DOHH2 (cell line): Measurements from ENCODE around the gene CDC5L.

Source experiments
- H3F3A ChIP-seq: fragments of 200-600 bp; sonication (generic), shearing (Covaris generic); 2 replicates; pipeline ENCODE4 v1.6.0; 2016; ENCODE audit warnings: antibody characterized with exemption, mild to moderate bottlenecking; ENCODE audit not compliant: control insufficient read depth, insufficient read depth
- H3K27ac ChIP-seq: fragments of 200-600 bp; sonication (generic); 2 replicates; pipeline ENCODE4 v1.5.1; 2014; ENCODE audit warnings: low read depth, mild to moderate bottlenecking, low read length, moderate library complexity
- H3K27me3 ChIP-seq: fragments of 200-600 bp; sonication (generic); 2 replicates; pipeline ENCODE4 v1.6.1; 2014; ENCODE audit warnings: mild to moderate bottlenecking, low read length, mixed read lengths; ENCODE audit not compliant: control insufficient read depth
- H3K36me3 ChIP-seq: fragments of 200-600 bp; sonication (generic); 2 replicates; pipeline ENCODE4 v1.6.1; 2014; ENCODE audit warnings: mild to moderate bottlenecking, low read length, moderate library complexity, mixed read lengths; ENCODE audit not compliant: control insufficient read depth
- H3K4me1 ChIP-seq: fragments of 200-600 bp; sonication (generic); 2 replicates; pipeline ENCODE4 v1.6.1; 2014; ENCODE audit warnings: mild to moderate bottlenecking, low read length, mixed read lengths; ENCODE audit not compliant: control insufficient read depth
- H3K4me2 ChIP-seq: fragments of 200-600 bp; sonication (generic); 2 replicates; pipeline ENCODE4 v1.6.0; 2014; ENCODE audit warnings: mild to moderate bottlenecking, low read length, moderate library complexity
- H3K4me3 ChIP-seq: fragments of 200-600 bp; sonication (generic); 2 replicates; pipeline ENCODE4 v1.5.1; 2014; ENCODE audit warnings: mild to moderate bottlenecking, low read length, mixed read lengths
- H3K79me2 ChIP-seq: fragments of 200-600 bp; sonication (generic); 2 replicates; pipeline ENCODE4 v1.6.1; 2014; ENCODE audit warnings: mild to moderate bottlenecking, low read length, mixed read lengths; ENCODE audit not compliant: control insufficient read depth
- H3K9me2 ChIP-seq: fragments of 200-600 bp; sonication (generic); replicated peaks from 2 replicates; pipeline ENCODE4 v1.6.1; 2014; ENCODE audit warnings: mild to moderate bottlenecking, low read length, mixed read lengths; ENCODE audit not compliant: control insufficient read depth
- H3K9me3 ChIP-seq: fragments of 200-600 bp; sonication (generic); 2 replicates; pipeline ENCODE4 v1.6.1; 2014; ENCODE audit warnings: antibody characterized with exemption, low read length, mixed read lengths; ENCODE audit not compliant: control insufficient read depth, insufficient read depth
- H4K20me1 ChIP-seq: fragments of 200-600 bp; sonication (generic); 2 replicates; pipeline ENCODE4 v1.6.0; 2014; ENCODE audit warnings: low read depth, mild to moderate bottlenecking, antibody characterized with exemption, low read length, moderate library complexity; ENCODE audit not compliant: control insufficient read depth, insufficient read depth
- EZH2phosphoT487 ChIP-seq: fragments of 200-600 bp; sonication (generic); IDR thresholded peaks from 2 replicates; pipeline ENCODE4 v1.6.1; 2017; ENCODE audit warnings: borderline replicate concordance, mild to moderate bottlenecking, antibody characterized with exemption, low read length, moderate library complexity, mixed read lengths
- TF ChIP-seq, protein P1 (sequence below): fragments of 200-600 bp; sonication (generic); IDR thresholded peaks from one replicate; pipeline ENCODE4 v1.5.1; 2014; ENCODE audit warnings: antibody characterized with exemption, mild to moderate bottlenecking, low read depth, low read length; ENCODE audit not compliant: poor library complexity, severe bottlenecking

CDC5L gene

DNA sequence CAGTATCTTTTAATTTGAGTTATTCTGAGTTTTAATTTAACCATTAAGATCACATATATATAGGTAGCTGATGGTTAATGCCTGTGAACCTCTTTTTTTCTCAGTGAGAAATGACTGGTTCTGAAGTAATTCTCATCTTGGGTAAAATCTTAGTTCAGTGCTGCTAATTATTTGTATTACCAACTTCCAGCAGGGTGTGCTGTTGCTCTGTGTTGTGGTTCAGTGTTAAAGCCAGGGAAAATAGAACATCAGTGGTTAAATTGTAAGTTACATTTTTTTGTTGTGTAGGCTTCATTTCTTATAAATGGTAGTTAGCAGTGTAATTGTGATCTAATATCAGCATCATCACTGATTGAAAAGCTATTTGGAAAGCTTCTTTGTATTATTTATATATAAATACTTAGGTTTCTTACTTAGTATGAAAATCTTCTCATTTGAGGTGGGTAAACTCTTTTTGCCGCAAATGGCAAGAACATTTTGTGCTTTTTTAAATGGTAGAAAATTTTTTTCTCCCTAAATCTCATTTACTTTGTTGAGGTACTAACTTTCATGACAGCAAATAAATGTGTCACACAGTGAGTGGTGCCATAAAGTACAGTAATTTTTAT is 43.7 kb downstream of the CDC5L start:
- Histone ChIP-seq H3K4me2 (no peak overlapping the region), H3K36me3 (peaks cover 79% of the 10 kb centered on the region), H4K20me1 (0 out of 2 replicates have a peak, but pooled peaks cover 4% of the 10 kb centered on the region), H3K27me3 (no peaks in the 10 kb centered on the region), H3K4me3 (no peak overlapping the region), H3K27ac (no peak overlapping the region), H3K79me2 (peaks cover 26% of the 10 kb centered on the region), H3K4me1 (no peaks in the 10 kb centered on the region), H3K9me3 (no peaks in the 10 kb centered on the region), H3F3A (no peaks in the 10 kb centered on the region), H3K9me2 (no peaks in the 10 kb centered on the region)
- TF ChIP-seq EZH2phosphoT487: no peak
- TF ChIP-seq, protein P1, sequence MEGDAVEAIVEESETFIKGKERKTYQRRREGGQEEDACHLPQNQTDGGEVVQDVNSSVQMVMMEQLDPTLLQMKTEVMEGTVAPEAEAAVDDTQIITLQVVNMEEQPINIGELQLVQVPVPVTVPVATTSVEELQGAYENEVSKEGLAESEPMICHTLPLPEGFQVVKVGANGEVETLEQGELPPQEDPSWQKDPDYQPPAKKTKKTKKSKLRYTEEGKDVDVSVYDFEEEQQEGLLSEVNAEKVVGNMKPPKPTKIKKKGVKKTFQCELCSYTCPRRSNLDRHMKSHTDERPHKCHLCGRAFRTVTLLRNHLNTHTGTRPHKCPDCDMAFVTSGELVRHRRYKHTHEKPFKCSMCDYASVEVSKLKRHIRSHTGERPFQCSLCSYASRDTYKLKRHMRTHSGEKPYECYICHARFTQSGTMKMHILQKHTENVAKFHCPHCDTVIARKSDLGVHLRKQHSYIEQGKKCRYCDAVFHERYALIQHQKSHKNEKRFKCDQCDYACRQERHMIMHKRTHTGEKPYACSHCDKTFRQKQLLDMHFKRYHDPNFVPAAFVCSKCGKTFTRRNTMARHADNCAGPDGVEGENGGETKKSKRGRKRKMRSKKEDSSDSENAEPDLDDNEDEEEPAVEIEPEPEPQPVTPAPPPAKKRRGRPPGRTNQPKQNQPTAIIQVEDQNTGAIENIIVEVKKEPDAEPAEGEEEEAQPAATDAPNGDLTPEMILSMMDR: peak; percentile 67

DNA sequence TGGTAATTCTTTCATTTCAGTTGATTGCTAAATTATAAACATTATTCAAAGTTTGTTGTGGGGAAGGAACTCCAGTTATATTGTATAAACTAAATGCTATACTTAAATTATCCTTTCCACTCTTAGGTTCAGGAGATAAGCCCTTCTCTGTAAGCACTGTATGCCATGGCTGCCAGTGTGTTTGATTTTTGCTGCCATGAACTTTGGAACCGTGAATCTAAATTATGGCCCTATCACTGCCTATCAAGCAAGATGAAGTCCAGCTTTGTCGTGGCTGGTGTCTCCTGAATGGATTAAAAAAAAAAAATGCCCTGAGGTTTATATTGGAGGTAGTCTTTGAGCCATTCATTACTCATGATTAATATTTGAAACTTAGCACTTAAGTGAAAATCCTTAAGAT is 44.7 kb downstream of the CDC5L start:
- H3K27ac ChIP-seq: no peak overlapping the region
- H3K9me3 ChIP-seq: no peaks in the 10 kb centered on the region
- no peak overlapping the region for H3K4me2 ChIP-seq
- 0 out of 2 replicates have a peak, but pooled peaks cover 4% of the 10 kb centered on the region for H4K20me1 ChIP-seq
- TF ChIP-seq, protein P1: no peak
- no peak for TF ChIP-seq EZH2phosphoT487
- no peaks in the 10 kb centered on the region for H3F3A ChIP-seq
- no peaks in the 10 kb centered on the region for H3K9me2 ChIP-seq
- peaks cover 30% of the 10 kb centered on the region for H3K79me2 ChIP-seq
- peaks cover 78% of the 10 kb centered on the region for H3K36me3 ChIP-seq
- H3K4me3 ChIP-seq: no peak overlapping the region
- H3K27me3 ChIP-seq: no peaks in the 10 kb centered on the region
- H3K4me1 ChIP-seq: no peaks in the 10 kb centered on the region

DNA sequence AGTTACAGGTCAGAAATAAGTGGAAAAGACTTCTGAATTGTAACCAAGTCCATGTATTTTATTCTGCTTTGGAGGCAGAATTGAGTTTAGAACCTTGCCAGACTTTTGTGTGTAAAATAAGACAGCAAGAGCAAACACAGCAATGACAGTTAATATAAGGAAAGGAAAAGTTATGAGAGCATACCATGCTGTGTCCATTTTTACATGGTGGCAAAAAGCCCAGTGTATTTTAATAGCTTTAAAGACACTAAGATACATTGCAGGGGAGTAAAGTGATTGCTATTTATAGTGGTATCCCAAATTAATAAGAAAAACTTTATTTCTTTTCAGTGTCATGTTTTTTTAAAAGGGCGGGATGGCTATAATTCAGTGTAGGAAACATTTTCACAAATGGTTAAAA is 45.2 kb downstream of the CDC5L start:
- Histone ChIP-seq H3K79me2 (peaks cover 30% of the 10 kb centered on the region), H4K20me1 (0 out of 2 replicates have a peak, but pooled peaks cover 4% of the 10 kb centered on the region), H3F3A (no peaks in the 10 kb centered on the region), H3K9me3 (no peaks in the 10 kb centered on the region), H3K9me2 (no peaks in the 10 kb centered on the region), H3K27ac (no peak overlapping the region), H3K27me3 (no peaks in the 10 kb centered on the region), H3K4me3 (no peak overlapping the region), H3K4me2 (no peak overlapping the region), H3K4me1 (no peaks in the 10 kb centered on the region), H3K36me3 (peaks cover 79% of the 10 kb centered on the region)
- TF ChIP-seq, protein P1: no peak
- TF ChIP-seq EZH2phosphoT487: no peak
